ENCODE results near the gene BCAR3. TPM values are rescaled to one million over a fixed set of nuclear protein-coding genes. Genes with fewer than 3 reads are reported as not detected.

Gene BCAR3
- total RNA-seq, 1 experiment from 2014 or later = 69.3 TPM

DNA sequence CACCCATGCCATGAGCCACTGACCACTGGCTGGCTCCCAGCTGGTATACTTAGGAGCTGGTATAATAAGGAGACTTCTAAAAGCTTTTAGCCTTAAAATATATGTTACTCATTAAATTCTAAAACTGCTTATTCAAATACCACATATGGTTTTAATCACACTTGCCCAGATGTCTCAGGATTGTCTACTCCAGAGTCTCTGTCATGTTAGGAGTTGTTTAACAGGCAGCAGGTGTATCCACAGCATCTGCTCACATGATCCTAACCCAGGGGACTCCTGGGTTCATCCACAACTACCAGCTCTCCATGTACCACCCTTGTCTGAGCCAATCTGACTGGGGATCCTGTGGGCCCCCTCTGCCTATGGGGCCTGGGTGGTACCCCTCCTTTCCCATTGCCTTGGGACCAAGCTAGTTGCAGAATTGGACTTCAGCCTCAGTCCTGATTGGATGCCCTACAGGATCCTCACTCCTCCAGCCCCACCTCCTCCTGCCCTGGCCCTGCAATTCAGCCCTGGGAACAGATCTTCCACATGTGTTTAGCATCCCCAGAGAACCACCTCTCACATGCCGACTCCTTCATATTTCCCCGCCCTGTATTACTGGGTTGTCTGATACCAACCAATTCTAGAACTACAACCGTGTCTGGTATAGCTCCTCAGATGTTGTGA, 61.3 kb downstream of the BCAR3 start:
- DNase-seq (ENCODE audit: extremely low read depth, low read depth) = no peak

DNA sequence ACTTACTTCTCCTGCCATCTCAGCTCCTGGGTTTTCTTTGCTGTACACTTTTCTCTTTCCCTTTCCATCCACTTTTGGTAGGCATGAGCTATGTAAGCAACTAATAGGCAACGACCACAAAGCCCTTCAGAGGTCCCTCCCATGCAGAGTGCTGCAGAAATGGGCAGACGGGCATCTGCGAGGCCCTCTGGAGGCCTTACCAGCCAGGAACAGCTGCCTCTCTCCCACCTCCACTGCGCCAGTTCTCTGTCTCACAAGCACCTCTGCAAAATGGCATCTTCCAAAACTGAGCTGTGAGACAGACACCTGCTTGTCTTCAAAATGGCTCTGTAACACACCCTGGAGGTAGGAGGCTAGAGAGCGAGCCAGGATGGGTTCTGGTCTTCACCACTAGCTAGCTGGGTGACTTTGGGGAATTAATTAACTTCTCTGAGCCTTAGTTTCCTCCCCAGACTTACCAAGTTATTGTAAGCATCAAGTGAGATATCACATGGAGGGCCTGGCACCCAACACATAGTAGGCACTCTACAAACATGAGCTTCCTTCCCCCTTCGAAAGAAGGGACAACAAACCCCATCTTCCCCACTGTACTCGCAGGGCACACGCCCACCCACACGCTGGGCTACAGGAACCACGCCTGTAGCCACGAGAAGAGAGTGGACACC, 62.0 kb downstream of the BCAR3 start:
- no peak for DNase-seq (ENCODE audit: extremely low read depth, low read depth)

DNA sequence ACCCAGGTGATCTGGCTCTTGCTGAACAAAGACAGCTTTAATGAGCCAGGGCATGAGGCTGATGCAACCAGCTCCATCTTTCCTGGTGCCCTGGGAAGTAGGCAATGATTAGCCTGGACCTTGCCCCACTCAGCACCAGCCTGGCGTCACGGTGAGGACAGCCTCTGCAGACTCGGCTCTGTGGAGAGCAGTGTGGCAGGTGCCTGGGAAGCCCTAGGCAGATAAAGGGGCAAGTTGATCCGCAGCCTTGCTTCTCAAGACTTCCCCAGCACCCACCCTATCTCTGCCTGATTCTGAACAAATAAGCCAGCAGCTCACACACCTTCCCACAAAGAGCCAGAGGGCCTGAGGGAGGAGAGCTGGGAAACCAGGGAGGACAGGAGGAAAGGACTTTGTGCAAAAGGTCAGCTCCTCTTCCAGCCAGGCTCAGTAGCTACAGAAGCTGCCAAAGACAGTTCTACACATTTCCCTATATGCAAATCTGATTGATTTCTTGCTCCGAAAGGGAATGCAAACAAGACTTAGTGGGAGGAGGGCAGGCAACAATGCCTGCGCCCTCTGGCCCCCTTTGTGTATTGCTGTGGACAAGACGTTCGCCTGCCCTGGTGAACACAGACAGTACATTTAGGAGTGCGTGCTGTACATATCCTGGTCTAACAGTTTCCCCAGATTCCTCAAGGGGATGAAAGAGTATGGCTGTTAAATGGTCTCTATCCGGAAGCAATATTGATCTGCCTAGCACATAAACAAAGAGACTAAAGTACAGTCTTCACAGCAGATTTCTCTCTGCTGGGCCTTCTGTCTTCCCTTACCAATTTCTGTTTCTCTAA, 63.8 kb downstream of the BCAR3 start:
- DNase-seq (ENCODE audit: extremely low read depth, low read depth) = no peak

DNA sequence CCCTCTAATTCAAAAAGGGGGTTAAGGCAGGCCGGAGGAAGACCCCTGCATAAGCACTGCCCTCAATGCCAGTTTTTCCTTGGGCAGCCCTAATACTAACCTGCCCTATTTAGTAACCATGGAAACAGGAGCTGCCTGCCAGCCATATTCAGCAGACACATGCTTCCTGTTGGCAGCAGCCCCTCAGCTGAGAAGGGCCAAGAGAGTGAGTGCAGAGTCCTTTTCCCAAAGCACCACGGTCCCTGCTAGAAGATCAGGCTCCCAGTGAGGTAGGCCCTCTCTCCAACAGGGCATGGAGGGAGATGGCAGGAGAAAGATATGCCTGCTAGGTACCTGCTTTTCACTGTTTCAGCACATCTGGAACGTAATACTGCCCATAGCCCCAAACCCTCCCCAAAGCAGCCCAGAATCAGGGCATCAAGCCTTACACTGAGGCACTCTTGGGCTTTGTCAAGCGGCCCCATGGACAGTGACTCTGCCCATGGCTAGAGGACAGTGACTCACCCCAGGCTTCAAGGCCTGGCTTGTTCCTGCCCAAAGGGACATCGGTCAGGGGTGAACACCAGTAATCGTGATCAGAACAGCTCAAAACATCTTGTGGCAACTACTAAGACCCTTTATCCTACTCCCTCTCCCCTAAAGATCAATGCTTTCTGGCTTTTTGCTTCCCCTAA, 64.5 kb downstream of the BCAR3 start:
- DNase-seq (ENCODE audit: extremely low read depth, low read depth) = no peak

DNA sequence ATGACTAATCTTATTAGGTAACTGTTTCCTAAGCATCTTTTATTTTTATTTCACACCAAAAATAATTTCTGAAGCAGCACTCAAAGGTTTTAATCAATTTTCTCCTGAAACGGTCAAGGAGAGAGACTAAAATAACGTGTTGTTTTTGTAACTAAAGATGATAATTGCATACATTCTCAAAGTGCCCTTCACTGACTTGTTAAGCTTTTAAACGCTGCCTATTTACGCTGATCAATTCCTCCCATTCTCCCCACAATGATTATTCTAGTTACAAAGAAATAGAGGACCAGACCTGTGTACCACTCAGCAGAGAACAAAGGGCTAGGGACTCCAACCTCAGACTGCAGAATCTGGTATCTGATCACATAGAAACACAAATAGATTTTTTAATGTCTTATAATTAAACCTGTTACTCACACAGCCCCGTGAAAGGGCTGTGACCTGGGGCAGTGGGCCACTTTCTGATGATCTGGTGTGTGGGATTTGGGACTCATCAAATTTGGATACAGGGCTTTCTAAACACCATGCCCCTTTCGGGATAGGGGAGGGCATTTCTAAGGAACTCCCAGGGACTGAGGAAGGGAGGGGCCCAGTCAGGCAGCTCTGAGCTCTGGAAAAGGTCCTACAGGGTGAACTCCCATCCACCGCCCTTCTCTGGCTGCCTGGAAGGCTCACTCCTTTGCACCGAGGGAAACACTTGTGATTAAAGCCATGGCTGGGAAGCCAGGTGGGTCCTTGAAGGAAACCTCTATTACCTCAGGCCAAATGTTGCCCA, 65.2 kb downstream of the BCAR3 start:
- DNase-seq (ENCODE audit: extremely low read depth, low read depth) = peak; percentile 18

DNA sequence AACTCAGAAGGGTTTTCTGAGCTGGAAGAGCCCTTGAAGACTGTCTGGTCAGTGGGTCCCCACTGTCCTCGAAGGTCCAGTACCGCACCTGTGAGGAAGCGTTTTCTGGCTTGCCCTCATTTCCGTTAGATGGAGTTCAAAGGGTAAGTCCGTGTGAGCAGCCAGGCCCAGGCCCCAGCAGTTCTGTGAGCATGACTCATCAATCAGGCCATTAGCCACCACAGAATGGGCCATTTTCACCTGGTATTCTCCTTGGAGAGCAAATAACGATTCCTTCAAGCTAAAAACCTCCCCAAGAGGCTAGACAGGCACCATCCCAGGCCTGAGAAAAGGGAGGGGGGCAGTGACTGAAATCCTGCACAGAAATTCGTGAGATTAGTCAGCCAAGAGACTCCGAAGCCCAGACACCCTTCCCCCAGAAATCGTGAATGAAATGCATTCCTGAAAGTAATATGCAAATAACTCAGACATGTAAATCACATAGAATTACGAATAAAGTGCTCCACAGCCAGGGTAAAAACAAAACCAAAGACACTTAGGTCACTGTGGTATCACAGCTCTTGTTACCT, 66.0 kb downstream of the BCAR3 start:
- no peak for DNase-seq (ENCODE audit: extremely low read depth, low read depth)

DNA sequence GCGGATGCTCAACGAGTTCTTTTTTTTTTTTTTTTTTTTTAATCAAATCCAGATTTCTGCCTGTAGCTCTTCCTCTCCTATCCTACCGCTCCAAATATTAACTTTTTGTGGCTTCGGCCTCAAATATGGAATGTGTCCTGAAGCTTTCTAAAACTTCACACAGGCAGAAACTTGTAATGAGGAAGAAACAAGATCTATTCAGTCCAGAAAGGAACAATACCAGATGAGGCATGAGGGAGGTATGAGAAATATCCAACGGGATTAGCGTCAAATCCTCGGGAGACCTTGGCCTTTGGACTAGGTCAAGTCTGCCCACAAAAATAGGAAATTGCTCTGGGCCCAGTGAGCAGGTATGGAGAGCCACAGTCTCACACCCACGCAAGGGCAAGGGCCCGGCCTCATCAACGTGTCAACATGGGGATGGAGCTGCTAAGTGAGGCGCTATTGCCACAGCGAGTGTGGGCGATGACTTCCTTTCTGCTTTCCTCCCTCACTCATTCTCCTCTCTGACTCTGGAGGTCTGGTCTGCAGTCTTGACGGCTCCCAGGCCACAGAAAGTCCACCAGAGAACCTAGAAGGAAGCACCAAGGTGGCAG, 66.6 kb downstream of the BCAR3 start:
- no peak for DNase-seq (ENCODE audit: extremely low read depth, low read depth)

DNA sequence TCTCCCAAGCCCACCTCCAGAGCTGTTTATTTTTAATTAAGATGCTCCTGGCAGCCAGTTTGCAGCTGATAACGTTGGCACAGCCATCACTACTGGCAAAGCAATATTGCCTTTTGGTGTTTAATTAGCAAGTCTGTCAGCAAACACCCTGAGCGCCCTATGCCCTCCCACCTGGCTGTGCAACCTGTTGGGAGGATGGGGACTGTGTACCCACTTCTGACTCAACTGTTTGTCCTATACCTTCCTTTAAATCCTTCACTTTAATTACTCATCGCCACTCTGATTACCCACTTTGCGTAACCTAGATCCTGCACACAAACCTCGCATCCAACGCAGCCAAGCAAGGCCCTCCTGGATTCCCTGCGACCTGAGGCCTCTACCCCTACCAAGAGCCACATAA, 67.1 kb downstream of the BCAR3 start:
- DNase-seq (ENCODE audit: extremely low read depth, low read depth) = no peak

DNA sequence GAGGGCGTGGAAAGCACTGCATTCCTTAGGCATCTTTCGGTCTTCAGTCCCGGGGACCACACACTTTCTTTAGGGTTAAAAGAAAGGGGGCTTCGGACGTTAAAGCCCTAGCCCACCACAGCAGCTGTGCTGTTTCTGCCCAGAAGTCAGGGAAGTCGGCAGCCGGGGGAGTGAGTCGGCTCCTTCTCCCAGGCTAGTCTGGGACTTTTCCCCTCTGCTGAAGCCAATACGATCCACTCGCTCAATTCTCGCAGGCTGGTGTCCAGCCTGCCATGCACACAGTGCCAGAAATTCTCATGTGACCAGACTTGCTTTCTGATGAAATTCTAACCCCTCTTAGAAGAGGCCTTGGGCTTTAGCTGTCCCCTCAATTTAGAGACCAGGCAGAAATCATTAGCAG, 67.7 kb downstream of the BCAR3 start:
- DNase-seq (ENCODE audit: extremely low read depth, low read depth) = no peak

DNA sequence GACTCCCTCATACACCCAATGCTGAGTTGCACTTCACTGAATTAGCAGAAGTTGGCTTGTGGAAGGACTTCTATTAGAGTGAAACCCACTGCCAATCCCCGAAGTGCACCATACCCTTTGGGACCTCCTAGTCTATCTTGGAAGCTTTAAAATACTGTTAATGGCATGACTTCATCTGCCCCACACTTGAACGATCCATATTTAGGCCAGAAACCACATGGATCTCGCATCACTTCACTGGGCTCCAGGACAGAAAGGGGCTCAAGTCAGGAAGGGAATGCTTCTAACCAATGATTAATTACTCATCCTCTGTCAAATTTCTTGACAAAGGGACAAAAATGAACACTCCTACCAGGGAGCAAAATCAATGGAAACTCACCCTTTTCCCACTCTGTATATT, 69.1 kb downstream of the BCAR3 start:
- no peak for DNase-seq (ENCODE audit: extremely low read depth, low read depth)

DNA sequence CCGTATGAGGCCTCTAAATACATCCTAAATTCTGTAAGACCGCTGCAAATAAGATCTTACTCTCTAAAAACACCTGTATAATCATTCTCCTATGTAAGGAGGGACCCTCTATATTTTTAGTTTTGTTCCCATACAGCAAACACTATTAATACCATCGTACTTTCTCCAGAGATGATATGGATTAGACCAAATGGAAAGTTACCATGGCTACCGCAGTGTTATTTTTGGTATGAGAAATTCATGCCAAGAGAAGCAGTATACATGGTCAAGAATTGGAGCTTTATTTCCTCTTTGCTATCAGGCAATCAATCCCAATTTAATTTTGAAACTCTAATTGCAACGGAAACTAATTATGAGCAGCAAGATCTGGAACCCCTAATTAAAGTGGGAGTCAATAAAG, 70.0 kb downstream of the BCAR3 start:
- DNase-seq (ENCODE audit: extremely low read depth, low read depth) = no peak

DNA sequence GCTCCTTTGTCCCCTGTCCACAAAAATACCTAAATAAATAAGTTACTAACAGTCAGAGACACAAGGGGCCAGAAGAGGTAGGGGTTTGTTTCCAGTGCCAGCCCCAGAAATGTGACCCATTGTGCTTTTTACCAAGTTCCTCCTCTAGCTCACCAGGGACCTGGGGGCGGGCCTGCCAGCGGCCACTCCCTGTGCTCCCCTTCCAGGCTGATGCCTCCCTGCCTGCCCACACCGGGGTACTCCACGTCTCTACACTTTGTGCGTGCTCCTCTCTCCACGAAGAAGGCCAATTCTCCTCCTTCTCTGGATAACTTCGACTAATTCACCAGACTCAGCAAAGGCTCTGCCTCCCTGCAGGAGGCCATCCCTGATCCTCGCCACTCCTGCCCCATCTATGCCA, 72.1 kb downstream of the BCAR3 start:
- DNase-seq (ENCODE audit: extremely low read depth, low read depth) = no peak

DNA sequence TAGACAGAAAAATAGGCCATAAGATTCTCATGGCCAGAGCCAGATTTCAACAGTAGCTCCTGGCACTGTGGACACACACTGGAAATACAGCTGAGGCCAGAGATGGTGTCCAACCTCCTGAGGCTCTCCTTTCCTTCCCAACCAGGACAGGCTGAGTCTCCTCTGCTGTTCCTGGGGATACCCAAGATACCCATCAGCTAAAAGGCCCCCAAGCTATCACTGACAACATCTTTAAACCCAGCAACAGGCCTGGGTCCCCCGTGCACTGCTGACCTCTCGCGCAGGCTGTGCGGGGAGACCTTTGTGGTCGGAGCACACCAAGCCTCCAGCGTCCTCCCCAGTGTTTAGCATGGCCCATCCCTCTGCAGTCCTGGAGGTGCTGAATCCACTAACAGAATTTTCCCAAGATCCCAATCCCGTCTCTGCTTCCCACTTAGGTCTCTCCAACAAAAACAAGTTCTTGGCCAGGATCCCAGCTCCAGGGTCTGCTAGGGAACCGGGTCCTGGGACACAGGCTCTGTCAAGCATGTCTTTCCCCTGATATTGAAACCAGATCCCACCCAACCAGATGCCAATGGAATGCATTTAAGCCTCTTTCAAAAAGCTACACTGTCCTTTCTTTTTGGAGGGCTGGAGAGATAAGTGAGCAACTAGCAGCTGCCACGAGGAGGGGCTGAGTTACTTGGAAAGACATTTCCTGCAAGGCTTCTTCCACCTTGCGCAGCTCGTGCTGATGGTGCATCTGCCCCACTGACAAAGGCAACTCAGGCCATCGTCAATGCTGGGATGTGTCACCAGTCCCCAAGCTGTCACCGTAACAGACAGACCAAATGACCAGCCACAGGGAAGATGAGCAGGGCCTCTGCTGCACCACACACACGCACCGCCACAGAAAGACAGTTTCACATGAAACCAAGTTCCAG, 73.2 kb downstream of the BCAR3 start:
- no peak for DNase-seq (ENCODE audit: extremely low read depth, low read depth)

DNA sequence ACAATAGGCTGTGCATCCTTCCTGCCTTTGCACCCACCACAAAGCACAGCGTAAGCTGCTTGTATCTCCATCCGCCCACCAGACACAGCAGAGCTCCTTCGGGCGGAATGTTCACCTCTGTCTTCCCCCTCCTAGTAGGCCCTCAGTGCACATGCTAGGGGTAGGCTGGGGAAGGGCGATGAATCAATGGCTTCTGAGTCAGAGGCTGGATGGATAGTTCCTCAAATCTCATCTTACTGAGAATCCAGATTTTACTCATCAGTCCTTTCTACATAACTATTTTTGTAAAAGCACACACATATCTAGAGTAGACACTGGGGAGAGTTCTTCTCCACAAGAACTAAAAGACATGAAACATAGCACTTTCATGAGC, 73.8 kb downstream of the BCAR3 start:
- no peak for DNase-seq (ENCODE audit: extremely low read depth, low read depth)

DNA sequence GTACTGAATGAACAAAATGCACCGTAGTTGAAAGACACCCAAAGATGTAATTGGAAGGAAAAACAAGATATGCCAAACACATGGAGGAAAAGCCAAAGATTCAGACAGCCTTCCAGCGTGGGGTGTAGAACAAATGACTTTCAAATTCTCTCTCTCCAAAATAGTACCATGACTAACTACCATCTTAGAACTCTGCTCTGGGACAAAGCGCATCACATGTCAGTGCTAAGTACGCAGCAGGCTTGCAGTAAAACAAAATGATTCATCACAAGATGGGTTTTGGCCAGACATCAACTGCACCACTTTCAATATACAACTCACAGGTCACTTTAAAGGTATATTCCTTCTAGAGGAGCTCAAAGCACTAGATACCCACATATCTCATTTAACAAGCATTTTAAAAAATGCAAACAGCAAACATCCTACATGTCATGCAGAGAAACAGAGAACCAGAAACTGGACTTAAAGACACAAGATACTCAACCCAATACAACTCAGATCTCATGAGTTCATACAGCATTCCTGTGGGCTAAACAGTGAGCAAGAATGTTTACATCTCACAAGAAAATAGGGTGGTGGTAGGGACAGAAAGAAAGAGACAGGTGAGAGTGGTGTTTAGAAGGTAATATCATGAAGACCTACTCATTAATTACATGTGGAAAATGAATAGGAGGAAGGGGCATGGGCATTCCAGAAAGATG, 75.7 kb downstream of the BCAR3 start:
- DNase-seq (ENCODE audit: extremely low read depth, low read depth) = peak; percentile 80

DNA sequence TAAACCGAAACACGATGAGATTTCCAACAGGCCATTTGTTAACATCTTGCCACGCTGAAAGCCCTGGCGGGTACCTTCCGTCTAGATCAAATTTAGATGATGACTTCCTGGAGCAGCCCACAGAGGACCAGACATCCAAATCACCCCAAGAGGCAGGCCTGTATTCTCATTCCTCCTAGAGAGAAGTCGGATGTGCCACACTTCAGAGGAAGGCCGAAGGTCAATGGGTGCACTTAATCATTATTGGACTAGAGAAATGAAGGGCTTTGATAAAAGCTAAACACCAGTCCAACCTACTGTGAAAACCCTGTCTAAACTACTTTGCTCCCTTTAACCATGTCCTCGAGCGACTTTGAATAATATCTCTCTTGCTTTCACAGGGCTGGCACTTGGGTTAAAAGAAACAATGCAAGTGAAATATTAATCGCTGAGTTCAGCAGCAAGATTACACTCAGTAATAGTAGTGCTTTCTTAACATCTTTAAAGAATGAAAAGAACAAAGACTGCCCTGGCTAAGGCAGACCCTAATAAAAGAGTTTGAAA, 76.5 kb downstream of the BCAR3 start:
- DNase-seq (ENCODE audit: extremely low read depth, low read depth) = no peak

DNA sequence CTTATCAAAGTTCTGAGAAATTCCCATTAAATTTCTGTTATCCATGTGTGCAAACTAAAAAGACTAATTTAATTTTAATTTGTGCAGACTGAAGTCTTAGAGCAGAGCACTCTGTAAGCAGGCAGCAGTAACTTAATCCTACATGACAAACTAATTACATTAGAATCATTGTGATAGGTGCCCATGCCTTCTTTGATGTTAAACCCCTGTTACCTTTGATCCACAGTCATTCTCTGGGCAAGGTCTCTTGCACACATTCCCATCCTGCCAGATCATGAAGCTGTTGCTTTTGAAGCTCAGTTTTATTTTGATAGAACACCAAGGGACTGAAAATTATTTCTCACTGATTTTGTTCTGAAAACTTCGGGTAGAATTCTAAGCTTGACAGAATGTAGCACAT, 77.2 kb downstream of the BCAR3 start:
- DNase-seq (ENCODE audit: extremely low read depth, low read depth) = no peak

DNA sequence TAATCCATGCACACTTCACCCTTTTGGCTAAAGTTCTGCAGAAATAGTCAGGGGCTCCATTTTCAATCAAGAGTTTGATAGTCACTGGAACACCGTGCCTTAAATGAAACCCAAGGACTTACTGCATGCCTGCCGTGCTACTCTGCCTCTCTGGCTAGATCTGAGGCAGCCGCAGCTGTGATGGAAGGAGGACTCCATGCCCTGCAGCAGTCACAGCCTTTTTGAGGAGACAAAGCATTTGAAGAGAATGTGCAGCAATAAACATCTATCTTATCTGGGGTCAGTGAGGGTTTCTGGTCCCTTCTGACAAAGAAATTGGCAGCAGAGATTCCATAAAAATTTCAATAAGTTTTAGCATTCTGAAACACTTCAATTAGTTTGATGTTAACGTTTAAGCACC, 78.0 kb downstream of the BCAR3 start:
- no peak for DNase-seq (ENCODE audit: extremely low read depth, low read depth)

All from NCI-H460 (cell line).